Measurements from ENCODE around the gene MYO1D. TPM values are rescaled to one million over a fixed set of nuclear protein-coding genes. Genes with fewer than 3 reads are reported as not detected.

Gene MYO1D
- total RNA-seq, 1 experiment from 2014 or later = 29.9 TPM

GRCh38 chr17:32528825-32529224, 348.1 kb downstream of the MYO1D start:
- no peak for DNase-seq (ENCODE audit: low spot score)

DNA sequence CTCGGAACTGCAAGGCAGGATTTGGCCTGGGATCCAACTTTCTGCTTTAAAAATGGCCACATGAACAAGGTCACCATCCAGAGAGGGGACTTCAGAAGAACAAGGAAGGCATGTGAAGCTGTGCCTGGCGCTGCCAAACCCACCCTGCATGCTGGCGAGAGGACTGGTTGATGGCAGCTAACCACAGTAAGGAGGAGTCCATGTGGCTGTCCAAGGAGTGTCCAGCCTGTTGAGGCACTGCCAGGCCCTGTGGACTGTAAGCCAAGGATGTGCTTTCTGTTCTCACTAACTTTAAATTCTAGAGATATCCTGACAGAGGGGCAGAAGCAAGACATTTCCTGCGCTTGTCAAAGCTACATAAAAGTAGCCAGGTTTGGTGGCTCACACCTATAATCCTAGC, 349.8 kb downstream of the MYO1D start:
- TF ChIP-seq FOXK1 (CRISPR knock-in tag; IDR thresholded peaks at IDR 0.05) = no peak
- ChIA-PET CTCF (no interaction called here), POLR2A (no interaction called here)
- H3K36me3 Mint-ChIP-seq = no peaks in the 10 kb centered on the region
- H3K9me3 Mint-ChIP-seq = no peaks in the 10 kb centered on the region
- H3K4me3 Mint-ChIP-seq = no peak overlapping the region
- DNase-seq (ENCODE audit: low spot score) (no peak), ATAC-seq (no peak)
- H3K27me3 Mint-ChIP-seq (ENCODE audit: low read depth) = peaks cover 4% of the 10 kb centered on the region; the same call in 1 of the 2 replicates
- H3K27ac Mint-ChIP-seq = peak overlapping the region; percentile 20; the same call in 1 of the 2 replicates
- peaks cover 18% of the 10 kb centered on the region for H3K4me1 Mint-ChIP-seq

More at GRCh38 chr17:32528825-32529224, 348.1 kb downstream of the MYO1D start:
- H3K4me3 Mint-ChIP-seq = no peak overlapping the region
- ATAC-seq = no peak
- CTCF ChIA-PET = interaction anchor here (1.0 kb wide), 1 partner anchor 45 kb away, joined by 3 read pairs; no protein-coding TSS in a partner anchor
- peaks cover 4% of the 10 kb centered on the region; the same call in 1 of the 2 replicates for H3K27me3 Mint-ChIP-seq (ENCODE audit: low read depth)
- TF ChIP-seq SMAD4 (CRISPR knock-in tag; IDR thresholded peaks at IDR 0.05) (no peak), CREB1 (CRISPR knock-in tag; IDR thresholded peaks at IDR 0.05) (no peak), ZNF416 (CRISPR knock-in tag; IDR thresholded peaks at IDR 0.05) (no peak), NR1H2 (CRISPR knock-in tag; IDR thresholded peaks at IDR 0.05) (no peak), SP1 (CRISPR knock-in tag; conservative IDR thresholded peaks at IDR 0.05) (no peak), IRF1 (CRISPR knock-in tag; IDR thresholded peaks at IDR 0.05) (no peak), TEAD1 (CRISPR knock-in tag; IDR thresholded peaks at IDR 0.05) (no peak), ZNF138 (CRISPR knock-in tag; conservative IDR thresholded peaks at IDR 0.05) (no peak)
- TF ChIP-seq, protein P1, sequence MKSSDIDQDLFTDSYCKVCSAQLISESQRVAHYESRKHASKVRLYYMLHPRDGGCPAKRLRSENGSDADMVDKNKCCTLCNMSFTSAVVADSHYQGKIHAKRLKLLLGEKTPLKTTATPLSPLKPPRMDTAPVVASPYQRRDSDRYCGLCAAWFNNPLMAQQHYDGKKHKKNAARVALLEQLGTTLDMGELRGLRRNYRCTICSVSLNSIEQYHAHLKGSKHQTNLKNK (CRISPR knock-in tag; IDR thresholded peaks at IDR 0.05) = no peak
- TF ChIP-seq, protein P2, sequence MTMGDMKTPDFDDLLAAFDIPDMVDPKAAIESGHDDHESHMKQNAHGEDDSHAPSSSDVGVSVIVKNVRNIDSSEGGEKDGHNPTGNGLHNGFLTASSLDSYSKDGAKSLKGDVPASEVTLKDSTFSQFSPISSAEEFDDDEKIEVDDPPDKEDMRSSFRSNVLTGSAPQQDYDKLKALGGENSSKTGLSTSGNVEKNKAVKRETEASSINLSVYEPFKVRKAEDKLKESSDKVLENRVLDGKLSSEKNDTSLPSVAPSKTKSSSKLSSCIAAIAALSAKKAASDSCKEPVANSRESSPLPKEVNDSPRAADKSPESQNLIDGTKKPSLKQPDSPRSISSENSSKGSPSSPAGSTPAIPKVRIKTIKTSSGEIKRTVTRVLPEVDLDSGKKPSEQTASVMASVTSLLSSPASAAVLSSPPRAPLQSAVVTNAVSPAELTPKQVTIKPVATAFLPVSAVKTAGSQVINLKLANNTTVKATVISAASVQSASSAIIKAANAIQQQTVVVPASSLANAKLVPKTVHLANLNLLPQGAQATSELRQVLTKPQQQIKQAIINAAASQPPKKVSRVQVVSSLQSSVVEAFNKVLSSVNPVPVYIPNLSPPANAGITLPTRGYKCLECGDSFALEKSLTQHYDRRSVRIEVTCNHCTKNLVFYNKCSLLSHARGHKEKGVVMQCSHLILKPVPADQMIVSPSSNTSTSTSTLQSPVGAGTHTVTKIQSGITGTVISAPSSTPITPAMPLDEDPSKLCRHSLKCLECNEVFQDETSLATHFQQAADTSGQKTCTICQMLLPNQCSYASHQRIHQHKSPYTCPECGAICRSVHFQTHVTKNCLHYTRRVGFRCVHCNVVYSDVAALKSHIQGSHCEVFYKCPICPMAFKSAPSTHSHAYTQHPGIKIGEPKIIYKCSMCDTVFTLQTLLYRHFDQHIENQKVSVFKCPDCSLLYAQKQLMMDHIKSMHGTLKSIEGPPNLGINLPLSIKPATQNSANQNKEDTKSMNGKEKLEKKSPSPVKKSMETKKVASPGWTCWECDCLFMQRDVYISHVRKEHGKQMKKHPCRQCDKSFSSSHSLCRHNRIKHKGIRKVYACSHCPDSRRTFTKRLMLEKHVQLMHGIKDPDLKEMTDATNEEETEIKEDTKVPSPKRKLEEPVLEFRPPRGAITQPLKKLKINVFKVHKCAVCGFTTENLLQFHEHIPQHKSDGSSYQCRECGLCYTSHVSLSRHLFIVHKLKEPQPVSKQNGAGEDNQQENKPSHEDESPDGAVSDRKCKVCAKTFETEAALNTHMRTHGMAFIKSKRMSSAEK (CRISPR knock-in tag; IDR thresholded peaks at IDR 0.05; ENCODE audit: borderline replicate concordance) = no peak
- TF ChIP-seq, protein P3, sequence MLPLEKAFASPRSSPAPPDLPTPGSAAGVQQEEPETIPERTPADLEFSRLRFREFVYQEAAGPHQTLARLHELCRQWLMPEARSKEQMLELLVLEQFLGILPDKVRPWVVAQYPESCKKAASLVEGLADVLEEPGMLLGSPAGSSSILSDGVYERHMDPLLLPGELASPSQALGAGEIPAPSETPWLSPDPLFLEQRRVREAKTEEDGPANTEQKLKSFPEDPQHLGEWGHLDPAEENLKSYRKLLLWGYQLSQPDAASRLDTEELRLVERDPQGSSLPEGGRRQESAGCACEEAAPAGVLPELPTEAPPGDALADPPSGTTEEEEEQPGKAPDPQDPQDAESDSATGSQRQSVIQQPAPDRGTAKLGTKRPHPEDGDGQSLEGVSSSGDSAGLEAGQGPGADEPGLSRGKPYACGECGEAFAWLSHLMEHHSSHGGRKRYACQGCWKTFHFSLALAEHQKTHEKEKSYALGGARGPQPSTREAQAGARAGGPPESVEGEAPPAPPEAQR (CRISPR knock-in tag; IDR thresholded peaks at IDR 0.05) = no peak
- H3K9me3 Mint-ChIP-seq = no peaks in the 10 kb centered on the region
- H3K36me3 Mint-ChIP-seq = no peaks in the 10 kb centered on the region
- H3K4me1 Mint-ChIP-seq = peaks cover 4% of the 10 kb centered on the region
- POLR2A ChIA-PET = interaction anchor here (0.6 kb wide), 1 partner anchor 41 kb away, joined by 3 read pairs; no protein-coding TSS in a partner anchor
- peak overlapping the region; percentile 39; the same call in 1 of the 2 replicates for H3K27ac Mint-ChIP-seq

- H3K9me3 Mint-ChIP-seq = no peaks in the 10 kb centered on the region
- H3K4me1 Mint-ChIP-seq = peaks cover 33% of the 10 kb centered on the region
- no peaks in the 10 kb centered on the region for H3K36me3 Mint-ChIP-seq
- H3K27me3 Mint-ChIP-seq (ENCODE audit: low read depth) = peaks cover 4% of the 10 kb centered on the region; the same call in 1 of the 2 replicates
- ChIA-PET CTCF (interaction anchor here (1.1 to 1.8 kb wide), 2 partner anchors 41 to 134 kb away, joined by 3 read pairs; no protein-coding TSS in a partner anchor), POLR2A (no interaction called here)
- H3K4me3 Mint-ChIP-seq = no peak overlapping the region
- DNase-seq (ENCODE audit: low spot score) (no peak), ATAC-seq (no peak)
- TF ChIP-seq ZNF671 (CRISPR knock-in tag; IDR thresholded peaks at IDR 0.05) (no peak), ZNF232 (CRISPR knock-in tag; IDR thresholded peaks at IDR 0.05) (no peak), ZNF138 (CRISPR knock-in tag; conservative IDR thresholded peaks at IDR 0.05) (no peak), HMGA2 (CRISPR knock-in tag; IDR thresholded peaks at IDR 0.05) (no peak), ZNF219 (CRISPR knock-in tag; IDR thresholded peaks at IDR 0.05; ENCODE audit: borderline replicate concordance) (no peak), ZNF423 (CRISPR knock-in tag; IDR thresholded peaks at IDR 0.05) (no peak), ATF2 (CRISPR knock-in tag; IDR thresholded peaks at IDR 0.05; ENCODE audit: borderline replicate concordance, low read depth) (no peak), PREB (CRISPR knock-in tag; IDR thresholded peaks at IDR 0.05; ENCODE audit: borderline replicate concordance) (no peak)
- TF ChIP-seq, protein P3 (CRISPR knock-in tag; IDR thresholded peaks at IDR 0.05) = no peak
- TF ChIP-seq, protein P4, sequence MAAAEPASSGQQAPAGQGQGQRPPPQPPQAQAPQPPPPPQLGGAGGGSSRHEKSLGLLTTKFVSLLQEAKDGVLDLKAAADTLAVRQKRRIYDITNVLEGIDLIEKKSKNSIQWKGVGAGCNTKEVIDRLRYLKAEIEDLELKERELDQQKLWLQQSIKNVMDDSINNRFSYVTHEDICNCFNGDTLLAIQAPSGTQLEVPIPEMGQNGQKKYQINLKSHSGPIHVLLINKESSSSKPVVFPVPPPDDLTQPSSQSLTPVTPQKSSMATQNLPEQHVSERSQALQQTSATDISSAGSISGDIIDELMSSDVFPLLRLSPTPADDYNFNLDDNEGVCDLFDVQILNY (CRISPR knock-in tag; IDR thresholded peaks at IDR 0.05) = no peak
- no peak overlapping the region for H3K27ac Mint-ChIP-seq
Measured at GRCh38 chr17:32525122-32525521, 351.8 kb downstream of the MYO1D start.
